Stimulated activated CD8-positive, alpha-beta memory T cell treated with anti-CD3 and anti-CD28 coated beads, Interleukin-12 subunit alpha, Interleukin-12 subunit beta, amount 100 ng/mL, for 4 hours (primary cell): ENCODE measurements around the gene RAD51B.
"Not testable (repeated sequence)": the region's sequence is repeated elsewhere in the genome, so short reads cannot be mapped to it uniquely, and the experiment has no call there.

Experiments used
- DNase-seq: peaks from one replicate; pipeline ENCODE4 v3.0.0-alpha.2; 2020; ENCODE audit warnings: low read depth

RAD51B gene

GRCh38 chr14:68688872-68689371 is 869.3 kb downstream of the RAD51B start:
- DNase-seq = no peak

GRCh38 chr14:68689511-68689910 is 869.9 kb downstream of the RAD51B start:
- DNase-seq = no peak

GRCh38 chr14:68690089-68690958 is 870.7 kb downstream of the RAD51B start:
- no peak for DNase-seq

GRCh38 chr14:68691031-68691791 is 871.6 kb downstream of the RAD51B start:
- no peak for DNase-seq

GRCh38 chr14:68691792-68692118 is 872.2 kb downstream of the RAD51B start:
- DNase-seq = no peak

- DNase-seq = no peak
These were observed 872.6 kb downstream of the RAD51B start for GRCh38 chr14:68692216-68692615.

- no peak for DNase-seq
These were observed 873.6 kb downstream of the RAD51B start for GRCh38 chr14:68692916-68693771.

- DNase-seq = no peak
These were observed 874.3 kb downstream of the RAD51B start for GRCh38 chr14:68693926-68694325.

GRCh38 chr14:68694516-68695235 is 875.1 kb downstream of the RAD51B start:
- no peak for DNase-seq

- peak; percentile 28 for DNase-seq
These were observed 875.8 kb downstream of the RAD51B start for GRCh38 chr14:68695326-68695768.

GRCh38 chr14:68695856-68696255 is 876.3 kb downstream of the RAD51B start:
- DNase-seq = no peak

- DNase-seq = no peak
These were observed 876.7 kb downstream of the RAD51B start for GRCh38 chr14:68696266-68696665.

GRCh38 chr14:68696721-68697495 is 877.3 kb downstream of the RAD51B start:
- no peak for DNase-seq

GRCh38 chr14:68698773-68699172 is 879.2 kb downstream of the RAD51B start:
- DNase-seq = not testable (repeated sequence)

GRCh38 chr14:68701001-68701741 is 881.6 kb downstream of the RAD51B start:
- DNase-seq = no peak

- DNase-seq = no peak
These were observed 882.6 kb downstream of the RAD51B start for GRCh38 chr14:68702135-68702534.

GRCh38 chr14:68702578-68702977 is 883.0 kb downstream of the RAD51B start:
- DNase-seq = no peak

GRCh38 chr14:68703093-68703492 is 883.5 kb downstream of the RAD51B start:
- DNase-seq = no peak

GRCh38 chr14:68704736-68705720 is 885.4 kb downstream of the RAD51B start:
- no peak for DNase-seq
